Breast epithelium (tissue), 3 donors: Measurements from ENCODE around the gene IL22RA1.

ENCODE experiments used
- POLR2A ChIP-seq: fragments of 450-650 bp; IDR thresholded peaks from one replicate; pipeline ENCODE4 v1.6.1; 2016; ENCODE audit warnings: antibody characterized with exemption, mild to moderate bottlenecking, moderate library complexity
- TF ChIP-seq, protein P1 (sequence below), 3 donors: fragments of 450-650 bp; IDR thresholded peaks; one replicate each; pipeline ENCODE4 v1.5.1; 2016 to 2017; ENCODE audit warnings: antibody characterized with exemption in 3 of 3, mild to moderate bottlenecking in 3 of 3, moderate library complexity in 3 of 3

DNA sequence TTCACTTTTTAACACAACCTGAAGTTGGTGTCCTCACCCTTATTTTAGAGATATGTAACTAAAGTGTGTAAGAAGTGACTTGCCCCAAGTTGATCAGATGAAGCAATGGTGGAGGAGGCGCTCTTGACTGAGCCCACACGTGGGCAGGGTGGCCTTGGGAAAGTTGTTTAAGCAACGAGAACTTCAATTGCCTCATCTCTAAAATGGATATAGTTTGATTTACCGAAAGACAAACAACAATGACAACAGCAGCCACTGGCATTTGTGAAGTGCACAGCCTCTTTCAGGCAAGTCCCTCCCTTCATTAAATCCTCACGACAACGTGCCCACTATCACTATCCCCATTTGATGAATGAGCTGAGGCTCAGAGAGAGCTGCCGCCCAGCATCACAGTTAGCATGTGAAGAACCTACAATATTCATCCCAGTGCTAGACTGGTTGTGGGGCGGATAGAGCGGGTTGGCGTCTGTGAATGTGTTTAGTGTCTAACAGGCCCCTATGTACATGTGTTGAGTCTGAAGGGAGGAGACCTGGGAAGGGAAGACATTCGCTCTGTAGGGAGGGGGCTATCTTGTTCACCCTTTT is 3.0 kb downstream of the IL22RA1 start:
- TF ChIP-seq POLR2A = no peak
- TF ChIP-seq, protein P1, sequence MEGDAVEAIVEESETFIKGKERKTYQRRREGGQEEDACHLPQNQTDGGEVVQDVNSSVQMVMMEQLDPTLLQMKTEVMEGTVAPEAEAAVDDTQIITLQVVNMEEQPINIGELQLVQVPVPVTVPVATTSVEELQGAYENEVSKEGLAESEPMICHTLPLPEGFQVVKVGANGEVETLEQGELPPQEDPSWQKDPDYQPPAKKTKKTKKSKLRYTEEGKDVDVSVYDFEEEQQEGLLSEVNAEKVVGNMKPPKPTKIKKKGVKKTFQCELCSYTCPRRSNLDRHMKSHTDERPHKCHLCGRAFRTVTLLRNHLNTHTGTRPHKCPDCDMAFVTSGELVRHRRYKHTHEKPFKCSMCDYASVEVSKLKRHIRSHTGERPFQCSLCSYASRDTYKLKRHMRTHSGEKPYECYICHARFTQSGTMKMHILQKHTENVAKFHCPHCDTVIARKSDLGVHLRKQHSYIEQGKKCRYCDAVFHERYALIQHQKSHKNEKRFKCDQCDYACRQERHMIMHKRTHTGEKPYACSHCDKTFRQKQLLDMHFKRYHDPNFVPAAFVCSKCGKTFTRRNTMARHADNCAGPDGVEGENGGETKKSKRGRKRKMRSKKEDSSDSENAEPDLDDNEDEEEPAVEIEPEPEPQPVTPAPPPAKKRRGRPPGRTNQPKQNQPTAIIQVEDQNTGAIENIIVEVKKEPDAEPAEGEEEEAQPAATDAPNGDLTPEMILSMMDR (IDR thresholded peaks at IDR 0.05) = no peak
